ENCODE measurements around the gene TNP1. TPM values are rescaled to one million over a fixed set of nuclear protein-coding genes. Genes with fewer than 3 reads are reported as not detected.

Gene TNP1
- total and polyA plus RNA-seq, 2 experiments from 2014 or later = not detected

DNA sequence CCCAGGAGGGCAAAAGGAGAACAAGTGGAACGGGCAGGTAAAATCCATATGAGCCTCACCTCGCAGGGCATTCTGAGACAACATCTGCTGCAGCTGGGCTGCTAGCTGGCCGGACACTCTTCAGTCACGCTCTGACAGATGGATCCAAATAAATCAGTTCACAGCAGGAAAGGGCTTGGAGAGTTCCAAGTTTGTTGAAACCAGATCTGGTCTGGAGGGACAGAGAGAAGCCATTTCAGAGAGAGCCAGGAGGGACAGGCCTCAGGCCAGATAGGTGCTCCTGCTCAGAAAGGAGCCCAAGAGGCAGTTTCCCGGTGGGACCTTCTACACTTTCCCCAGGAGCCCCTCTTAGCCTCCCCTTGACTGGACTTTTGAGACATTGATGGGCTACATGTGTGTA, 28.2 kb upstream of the TNP1 start (continued):
- TF ChIP-seq NANOG (IDR thresholded peaks at IDR 0.05; ENCODE audit: borderline replicate concordance) = no peak
- TF ChIP-seq REST (IDR thresholded peaks at IDR 0.05; ENCODE audit: unreplicated experiment) = no peak
- TF ChIP-seq JUNB (IDR thresholded peaks at IDR 0.05; ENCODE audit: unreplicated experiment) = no peak
- TF ChIP-seq ZNF331 (CRISPR knock-in tag; IDR thresholded peaks at IDR 0.05; ENCODE audit: low read depth) = no peak

- Mint-ChIP-seq H3K9me3 (peaks cover 9% of the 10 kb centered on the region; the same call in 2 of the 3 replicates), H3K4me3 (no peak overlapping the region), H3K27ac (no peak overlapping the region), H3K4me1 (peaks cover 13% of the 10 kb centered on the region), H3K36me3 (ENCODE audit: low read depth) (no peaks in the 10 kb centered on the region; the same call in 1 of the 3 replicates), H3K27me3 (ENCODE audit: insufficient read depth, low read depth, poor library complexity) (peaks cover 4% of the 10 kb centered on the region)
- H3K9me2 ChIP-seq (ENCODE audit: insufficient read depth) = peaks cover 11% of the 10 kb centered on the region; the same call in 1 of the 2 replicates
- H3K27ac ChIP-seq (ENCODE audit: low read depth) = no peak overlapping the region
- DNase-seq (ENCODE audit: low spot score) (no peak), ATAC-seq (no peak)
- no peaks in the 10 kb centered on the region for H4K20me1 ChIP-seq (replicated peaks; ENCODE audit: insufficient read depth)
- H3K79me2 ChIP-seq (replicated peaks; ENCODE audit: insufficient read depth) = no peaks in the 10 kb centered on the region
- no peak overlapping the region for H2AFZ ChIP-seq
- H3K4me2 ChIP-seq = no peak overlapping the region
- no peaks in the 10 kb centered on the region for H3F3A ChIP-seq (replicated peaks; ENCODE audit: low read depth)
- no peaks in the 10 kb centered on the region for H3K27me3 ChIP-seq (ENCODE audit: insufficient read depth)
- H3K4me3 ChIP-seq = no peak overlapping the region
- H3K36me3 ChIP-seq (ENCODE audit: insufficient read depth) = no peaks in the 10 kb centered on the region
- no peaks in the 10 kb centered on the region for H3K4me1 ChIP-seq (ENCODE audit: insufficient read depth)
- TF ChIP-seq, protein P1, sequence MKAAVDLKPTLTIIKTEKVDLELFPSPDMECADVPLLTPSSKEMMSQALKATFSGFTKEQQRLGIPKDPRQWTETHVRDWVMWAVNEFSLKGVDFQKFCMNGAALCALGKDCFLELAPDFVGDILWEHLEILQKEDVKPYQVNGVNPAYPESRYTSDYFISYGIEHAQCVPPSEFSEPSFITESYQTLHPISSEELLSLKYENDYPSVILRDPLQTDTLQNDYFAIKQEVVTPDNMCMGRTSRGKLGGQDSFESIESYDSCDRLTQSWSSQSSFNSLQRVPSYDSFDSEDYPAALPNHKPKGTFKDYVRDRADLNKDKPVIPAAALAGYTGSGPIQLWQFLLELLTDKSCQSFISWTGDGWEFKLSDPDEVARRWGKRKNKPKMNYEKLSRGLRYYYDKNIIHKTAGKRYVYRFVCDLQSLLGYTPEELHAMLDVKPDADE (IDR thresholded peaks at IDR 0.05) = no peak
- TF ChIP-seq EZH2phosphoT487 (IDR thresholded peaks at IDR 0.05; ENCODE audit: unreplicated experiment) (no peak), ZNF462 (CRISPR knock-in tag; IDR thresholded peaks at IDR 0.05) (no peak), ZNF114 (CRISPR knock-in tag; IDR thresholded peaks at IDR 0.05) (no peak), NANOG (IDR thresholded peaks at IDR 0.05; ENCODE audit: borderline replicate concordance) (no peak), EZH2 (IDR thresholded peaks at IDR 0.05; ENCODE audit: low read depth, unreplicated experiment) (no peak), JUNB (IDR thresholded peaks at IDR 0.05; ENCODE audit: unreplicated experiment) (no peak), STAT1 (IDR thresholded peaks at IDR 0.05; ENCODE audit: unreplicated experiment) (no peak), ZNF331 (CRISPR knock-in tag; IDR thresholded peaks at IDR 0.05; ENCODE audit: low read depth) (no peak), CREB1 (CRISPR knock-in tag; IDR thresholded peaks at IDR 0.05; ENCODE audit: low read depth) (no peak)
- TF ChIP-seq, protein P2, sequence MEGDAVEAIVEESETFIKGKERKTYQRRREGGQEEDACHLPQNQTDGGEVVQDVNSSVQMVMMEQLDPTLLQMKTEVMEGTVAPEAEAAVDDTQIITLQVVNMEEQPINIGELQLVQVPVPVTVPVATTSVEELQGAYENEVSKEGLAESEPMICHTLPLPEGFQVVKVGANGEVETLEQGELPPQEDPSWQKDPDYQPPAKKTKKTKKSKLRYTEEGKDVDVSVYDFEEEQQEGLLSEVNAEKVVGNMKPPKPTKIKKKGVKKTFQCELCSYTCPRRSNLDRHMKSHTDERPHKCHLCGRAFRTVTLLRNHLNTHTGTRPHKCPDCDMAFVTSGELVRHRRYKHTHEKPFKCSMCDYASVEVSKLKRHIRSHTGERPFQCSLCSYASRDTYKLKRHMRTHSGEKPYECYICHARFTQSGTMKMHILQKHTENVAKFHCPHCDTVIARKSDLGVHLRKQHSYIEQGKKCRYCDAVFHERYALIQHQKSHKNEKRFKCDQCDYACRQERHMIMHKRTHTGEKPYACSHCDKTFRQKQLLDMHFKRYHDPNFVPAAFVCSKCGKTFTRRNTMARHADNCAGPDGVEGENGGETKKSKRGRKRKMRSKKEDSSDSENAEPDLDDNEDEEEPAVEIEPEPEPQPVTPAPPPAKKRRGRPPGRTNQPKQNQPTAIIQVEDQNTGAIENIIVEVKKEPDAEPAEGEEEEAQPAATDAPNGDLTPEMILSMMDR (conservative IDR thresholded peaks at IDR 0.05; ENCODE audit: low read depth in 2 of 2) = no peak
These were observed 27.3 kb upstream of the TNP1 start for GRCh38 chr2:216887138-216887537.
